Uterus (tissue), 4 donors: Measurements from ENCODE around the gene EPHB3. TPM values are rescaled to one million over a fixed set of nuclear protein-coding genes. Genes with fewer than 3 reads are reported as not detected.

Experiments used
- DNase-seq, 2 donors: peaks; one replicate each; pipeline ENCODE4 v3.0.0-alpha.2; 2019 to 2020
- H3K27ac ChIP-seq, 2 donors: fragments of 200-600 bp; sonication (generic); 1 replicate in 1 of 2; 2 replicates in 1 of 2; pipeline ENCODE4 v1.5.1; 2016 to 2018
- H3K27me3 ChIP-seq, 2 donors: fragments of 200-600 bp; sonication (generic); one replicate each; pipeline ENCODE4 v1.5.1; 2018 to 2019; ENCODE audit warnings: control low read depth in 1 of 2
- H3K36me3 ChIP-seq, 2 donors: fragments of 200-600 bp; sonication (generic); one replicate each; pipeline ENCODE4 v1.5.1; 2019; ENCODE audit warnings: control low read depth in 1 of 2
- H3K4me1 ChIP-seq, 2 donors: fragments of 200-600 bp; sonication (generic); one replicate each; pipeline ENCODE4 v1.5.1; 2018 to 2019; ENCODE audit warnings: control low read depth in 1 of 2
- H3K4me3 ChIP-seq, 2 donors: fragments of 200-600 bp; sonication (generic); 1 replicate in 1 of 2; 2 replicates in 1 of 2; pipeline ENCODE4 v1.5.1; 2018 to 2019; ENCODE audit warnings: mild to moderate bottlenecking in 1 of 2
- H3K9me3 ChIP-seq, 2 donors: fragments of 200-600 bp; sonication (generic); one replicate each; pipeline ENCODE4 v1.5.1; 2019; ENCODE audit warnings: control low read depth in 1 of 2
- CTCF ChIP-seq, 4 experiments: fragments of 200-600 bp in 2 of 4; fragments of 450-650 bp in 2 of 4; sonication (generic) in 2 of 4; IDR thresholded peaks; one replicate each; pipeline ENCODE4 v1.5.1; 2016 to 2019; ENCODE audit warnings: antibody characterized with exemption in 4 of 4, mild to moderate bottlenecking in 2 of 4, moderate library complexity in 1 of 4
- POLR2A ChIP-seq, 2 donors: fragments of 450-650 bp; IDR thresholded peaks; one replicate each; pipeline ENCODE4 v1.6.1; 2016; ENCODE audit warnings: antibody characterized with exemption in 2 of 2, mild to moderate bottlenecking in 1 of 2, moderate library complexity in 1 of 2
- intact Hi-C: fragments of 100-400 bp; cut with DNase I; formaldehyde crosslinking; loops from one replicate; pipeline ENCODE4 v1.15.1; 2023; ENCODE audit warnings: low total_unique reads
- total RNA-seq, 4 donors: library from RNA; depleted of rRNA in 3 of 4; stranded (reverse); fragments of >200 nt in 3 of 4; gene quantifications; one replicate each; pipeline versions ENCODE4 v1.1.0 to v1.2.4, GENCODE V29; 2014 to 2023
- donor health status: DM: yes; HTN: yes; CAD: no.

EPHB3 gene
- total RNA-seq, 4 donors from 2014 or later, result 2.0 to 70.2 (median 19.7) TPM

GRCh38 chr3:184568560-184568923, 7.0 kb downstream of the EPHB3 start:
- intact Hi-C loops, result no loop called here
- no peak for TF ChIP-seq POLR2A (IDR thresholded peaks at IDR 0.05)
- no peak for TF ChIP-seq CTCF (IDR thresholded peaks at IDR 0.05)
- Histone ChIP-seq H3K4me3 (peak overlapping the region; percentile 40 to 56), H3K9me3 (no peaks in the 10 kb centered on the region), H3K4me1 (peaks cover 0 to 10% of the 10 kb centered on the region in 2 donors), H3K27me3 (no peaks in the 10 kb centered on the region), H3K27ac (peak overlapping the region; percentile 78 to 81), H3K36me3 (no peaks in the 10 kb centered on the region)
- no peak for DNase-seq

- Histone ChIP-seq H3K36me3 (no peaks in the 10 kb centered on the region), H3K27me3 (no peaks in the 10 kb centered on the region), H3K4me3 (peak overlapping the region; percentile 40 to 56), H3K4me1 (peaks cover 0 to 6% of the 10 kb centered on the region in 2 donors), H3K27ac (peak overlapping the region; percentile 78 to 81), H3K9me3 (no peaks in the 10 kb centered on the region)
- TF ChIP-seq CTCF (IDR thresholded peaks at IDR 0.05) (no peak), POLR2A (IDR thresholded peaks at IDR 0.05) (peak in 1 of 2 donors; percentile 56)
- intact Hi-C loops, result no loop called here
- DNase-seq, result peak; percentile 93 to 97
Observed at GRCh38 chr3:184568924-184569829, 7.6 kb downstream of the EPHB3 start.

- TF ChIP-seq CTCF (IDR thresholded peaks at IDR 0.05) (no peak), POLR2A (IDR thresholded peaks at IDR 0.05) (no peak)
- DNase-seq, result no peak
- intact Hi-C loops, result no loop called here
- H3K27me3 ChIP-seq, result no peaks in the 10 kb centered on the region
- no peaks in the 10 kb centered on the region for H3K9me3 ChIP-seq
- no peak overlapping the region for H3K4me3 ChIP-seq
- H3K4me1 ChIP-seq, result peaks cover 0 to 5% of the 10 kb centered on the region in 2 donors
- H3K36me3 ChIP-seq, result no peaks in the 10 kb centered on the region
- peak overlapping the region; percentile 78 to 81 for H3K27ac ChIP-seq
Observed at GRCh38 chr3:184570035-184570434, 8.4 kb downstream of the EPHB3 start.

- intact Hi-C loops, result no loop called here
- DNase-seq, result no peak
- peaks cover 0 to 5% of the 10 kb centered on the region in 2 donors for H3K4me1 ChIP-seq
- TF ChIP-seq CTCF (IDR thresholded peaks at IDR 0.05) (no peak), POLR2A (IDR thresholded peaks at IDR 0.05) (no peak)
- H3K27ac ChIP-seq, result peak overlapping the region in 1 of 2 donors; percentile 78
- H3K4me3 ChIP-seq, result no peak overlapping the region
- H3K36me3 ChIP-seq, result no peaks in the 10 kb centered on the region
- H3K27me3 ChIP-seq, result no peaks in the 10 kb centered on the region
- no peaks in the 10 kb centered on the region for H3K9me3 ChIP-seq
Observed at GRCh38 chr3:184570489-184570888, 8.9 kb downstream of the EPHB3 start.

- peaks cover 0 to 5% of the 10 kb centered on the region in 2 donors for H3K4me1 ChIP-seq
- H3K9me3 ChIP-seq, result no peaks in the 10 kb centered on the region
- no peak overlapping the region for H3K4me3 ChIP-seq
- H3K36me3 ChIP-seq, result no peaks in the 10 kb centered on the region
- DNase-seq, result no peak
- no peaks in the 10 kb centered on the region for H3K27me3 ChIP-seq
- intact Hi-C loops, result no loop called here
- no peak for TF ChIP-seq CTCF (IDR thresholded peaks at IDR 0.05)
- H3K27ac ChIP-seq, result no peak overlapping the region
Observed at GRCh38 chr3:184571750-184572377, 10.3 kb downstream of the EPHB3 start.
